IPS DF 6.9 (cell line): ENCODE data around the gene IFNW1.
"Not testable (repeated sequence)": the region's sequence is repeated elsewhere in the genome, so short reads cannot be mapped to it uniquely, and the experiment has no call there.

ENCODE experiments used
- DNase-seq: peaks from one replicate; pipeline ENCODE4 v3.0.0-alpha.2; 2013; ENCODE audit warnings: low read depth, low spot score
- H3K27ac ChIP-seq: one replicate; pipeline ENCODE4 v1.5.1; 2013; ENCODE audit warnings: low read length, control low read depth
- H3K27me3 ChIP-seq: 2 replicates; pipeline ENCODE4 v1.6.1; 2013; ENCODE audit warnings: mild to moderate bottlenecking, low read length; ENCODE audit not compliant: control insufficient read depth, insufficient read depth
- H3K36me3 ChIP-seq: 2 replicates; pipeline ENCODE4 v1.6.1; 2013; ENCODE audit warnings: low read length; ENCODE audit not compliant: control insufficient read depth, insufficient read depth
- H3K4me1 ChIP-seq: 2 replicates; pipeline ENCODE4 v1.6.1; 2013; ENCODE audit warnings: low read length; ENCODE audit not compliant: control insufficient read depth, insufficient read depth
- H3K4me3 ChIP-seq: 2 replicates; pipeline ENCODE4 v1.5.1; 2013; ENCODE audit warnings: mild to moderate bottlenecking, low read length
- H3K9me3 ChIP-seq: 2 replicates; pipeline ENCODE4 v1.6.1; 2013; ENCODE audit warnings: low read length, inconsistent platforms; ENCODE audit not compliant: control insufficient read depth, insufficient read depth
- WGBS: extraction: QIAGEN DNeasy Blood & Tissue Kit; methylation state at CpG from one replicate; pipeline ENCODE4 v1.1.7; 2013; ENCODE audit warnings: mixed read lengths, missing lambda C conversion rate; ENCODE audit not compliant: insufficient read length, insufficient coverage; 5-methylcytosine and 5-hydroxymethylcytosine counted together

IFNW1 gene

DNA sequence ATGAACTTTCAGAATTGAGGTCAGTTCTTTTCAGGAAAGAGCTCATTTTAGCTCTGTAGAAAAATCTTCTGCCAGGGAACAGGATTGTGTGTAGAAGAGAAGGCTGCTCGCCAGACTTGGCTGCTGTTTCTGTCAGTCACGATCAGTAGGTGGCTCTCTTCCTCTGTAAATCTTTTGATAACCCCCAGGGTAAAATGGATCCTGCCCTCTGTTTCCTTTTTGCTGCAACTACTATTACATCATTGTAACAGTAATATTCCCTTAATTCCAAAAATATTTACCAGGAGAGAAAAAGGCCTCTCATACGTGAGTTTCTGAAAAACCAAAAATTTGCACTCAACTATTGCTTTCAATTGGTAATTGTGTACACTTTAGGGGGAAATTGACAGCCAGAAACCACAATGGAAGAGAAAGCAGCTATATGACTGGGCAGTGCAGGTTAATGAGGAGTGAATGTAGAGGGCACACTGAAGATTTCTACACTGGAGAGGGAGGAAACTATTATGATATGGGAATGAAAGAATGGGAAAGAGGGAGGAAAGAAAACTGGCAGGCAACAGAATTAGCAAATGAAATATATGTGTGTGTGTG lies 12.5 kb upstream of the IFNW1 start:
- Histone ChIP-seq H3K36me3 (no peaks in the 10 kb centered on the region), H3K4me1 (no peaks in the 10 kb centered on the region), H3K9me3 (no peaks in the 10 kb centered on the region), H3K27ac (no peak overlapping the region), H3K27me3 (no peaks in the 10 kb centered on the region), H3K4me3 (no peak overlapping the region)
- DNase-seq, result peak; percentile 27
- no CpG with 5 or more reads among the region's 3 CpGs for WGBS

DNA sequence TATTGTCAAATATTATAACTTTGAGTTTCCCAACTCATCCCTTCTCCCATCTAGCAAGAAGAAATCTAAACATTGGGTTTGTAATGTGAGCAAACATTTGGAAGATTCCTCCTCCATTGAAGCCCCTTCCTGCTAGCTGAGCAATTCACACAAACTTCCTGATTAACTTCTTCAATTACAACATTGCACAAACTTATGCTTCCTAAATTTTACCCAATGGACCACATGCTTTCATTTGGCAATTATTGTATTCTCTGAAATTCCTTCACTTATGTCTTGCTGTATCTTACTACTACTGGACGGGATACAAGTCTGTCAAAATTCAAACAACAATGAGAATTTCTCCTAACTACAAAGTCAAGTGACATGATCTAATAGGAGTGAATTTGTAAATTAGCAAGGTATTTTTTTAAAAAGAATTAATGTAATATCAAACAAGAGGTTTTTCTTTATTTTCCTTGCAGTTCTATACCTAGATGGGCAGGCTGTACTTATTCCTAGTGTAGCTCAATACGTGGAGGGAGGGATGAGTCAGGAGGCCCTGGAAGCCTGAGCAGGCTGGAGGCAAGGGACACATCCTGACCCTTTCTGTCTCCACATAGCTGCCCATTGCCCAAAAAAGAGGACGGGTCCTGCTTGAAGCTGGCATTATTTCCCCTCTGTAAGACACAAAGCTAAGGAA lies 11.8 kb upstream of the IFNW1 start:
- Histone ChIP-seq H3K27ac (no peak overlapping the region), H3K9me3 (no peaks in the 10 kb centered on the region), H3K27me3 (no peaks in the 10 kb centered on the region), H3K4me1 (no peaks in the 10 kb centered on the region), H3K36me3 (no peaks in the 10 kb centered on the region), H3K4me3 (no peak overlapping the region)
- DNase-seq, result no peak
- WGBS, result no CpG with 5 or more reads among the region's 3 CpGs

- no peaks in the 10 kb centered on the region for H3K36me3 ChIP-seq
- DNase-seq, result no peak
- no peak overlapping the region for H3K4me3 ChIP-seq
- no CpG with 5 or more reads among the region's 1 CpG for whole genome bisulfite sequencing
- no peaks in the 10 kb centered on the region for H3K27me3 ChIP-seq
- H3K9me3 ChIP-seq, result no peaks in the 10 kb centered on the region
- H3K4me1 ChIP-seq, result no peaks in the 10 kb centered on the region
- H3K27ac ChIP-seq, result no peak overlapping the region
Observed at GRCh38 chr9:21144603-21145002, 3.0 kb upstream of the IFNW1 start.

- no peaks in the 10 kb centered on the region for H3K27me3 ChIP-seq
- no peak overlapping the region for H3K4me3 ChIP-seq
- H3K36me3 ChIP-seq, result no peaks in the 10 kb centered on the region
- no peak for DNase-seq
- no peak overlapping the region for H3K27ac ChIP-seq
- no peaks in the 10 kb centered on the region for H3K4me1 ChIP-seq
- WGBS, result 100% methylated on average over 1 of the region's 1 CpG
- H3K9me3 ChIP-seq, result no peaks in the 10 kb centered on the region
Observed at GRCh38 chr9:21137020-21137419, 4.6 kb downstream of the IFNW1 start.

GRCh38 chr9:21135736-21136135 lies 5.9 kb downstream of the IFNW1 start:
- Histone ChIP-seq H3K27me3 (no peaks in the 10 kb centered on the region), H3K4me1 (no peaks in the 10 kb centered on the region), H3K4me3 (no peak overlapping the region), H3K9me3 (no peaks in the 10 kb centered on the region), H3K36me3 (no peaks in the 10 kb centered on the region), H3K27ac (no peak overlapping the region)
- DNase-seq, result no peak
- no CpG with 5 or more reads among the region's 3 CpGs for WGBS

GRCh38 chr9:21128186-21128585 lies 13.4 kb downstream of the IFNW1 start:
- H3K4me1 ChIP-seq, H3K4me3 ChIP-seq, H3K9me3 ChIP-seq, H3K27me3 ChIP-seq, DNase-seq, H3K36me3 ChIP-seq, H3K27ac ChIP-seq: not testable (repeated sequence)

DNA sequence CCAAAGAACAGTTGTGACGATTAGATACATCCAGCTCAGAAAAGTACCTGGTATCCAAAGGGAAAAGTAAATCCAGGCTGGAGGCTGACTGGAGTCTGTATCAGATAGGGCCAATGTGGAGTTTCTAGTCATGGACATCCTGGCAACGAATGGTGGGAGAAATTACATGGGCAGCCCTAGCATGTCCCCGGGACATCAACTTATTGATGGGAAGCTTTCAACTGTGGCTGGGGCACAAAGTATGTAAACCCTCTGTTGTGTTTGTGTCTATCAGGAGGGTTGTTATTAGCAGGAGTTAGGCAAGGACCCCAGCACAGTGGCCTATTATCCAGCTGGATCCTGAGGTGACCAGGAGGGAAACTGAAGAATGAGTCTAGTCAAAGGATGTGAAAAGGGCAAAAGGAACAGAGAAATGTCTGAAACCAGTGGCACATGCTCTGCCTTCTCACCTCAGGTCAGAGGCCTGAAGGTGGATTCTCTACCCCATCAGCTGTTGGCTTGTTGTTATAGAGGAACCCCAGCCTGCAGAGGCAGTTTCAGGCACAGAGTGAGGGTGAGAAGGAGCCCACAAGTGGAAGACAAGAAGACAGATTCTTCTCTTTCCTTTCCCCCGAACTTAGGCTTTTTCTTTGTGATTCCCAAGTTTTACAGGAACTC lies 19.9 kb downstream of the IFNW1 start:
- no peak for DNase-seq
- Histone ChIP-seq H3K36me3 (no peaks in the 10 kb centered on the region), H3K27ac (no peak overlapping the region), H3K4me1 (no peaks in the 10 kb centered on the region), H3K27me3 (no peaks in the 10 kb centered on the region; the same call in 1 of the 2 replicates), H3K9me3 (no peaks in the 10 kb centered on the region), H3K4me3 (no peak overlapping the region)
- no CpG with 5 or more reads among the region's 4 CpGs for WGBS

DNA sequence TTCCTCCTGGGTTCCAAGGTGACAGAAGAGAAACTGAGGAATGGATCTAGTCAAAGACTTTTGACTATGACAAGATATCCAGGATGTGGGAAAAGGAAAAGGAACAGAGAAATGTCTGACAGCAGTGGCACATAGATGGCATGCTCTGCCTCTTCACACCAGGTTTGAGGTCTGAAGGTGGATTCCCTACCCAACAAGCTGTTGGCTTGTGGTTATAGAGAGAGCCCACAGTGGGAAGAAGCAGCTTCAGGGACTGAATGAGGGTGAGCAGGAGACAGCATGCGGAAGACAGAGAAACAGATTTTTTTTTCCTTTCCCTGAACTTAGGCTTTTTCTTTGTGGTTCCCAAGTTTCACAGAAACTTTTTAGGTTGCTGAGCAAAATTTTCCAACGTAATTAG lies 20.6 kb downstream of the IFNW1 start:
- no CpG with 5 or more reads among the region's 2 CpGs for WGBS
- H3K4me1 ChIP-seq, result no peaks in the 10 kb centered on the region
- H3K27me3 ChIP-seq, result no peaks in the 10 kb centered on the region; the same call in 1 of the 2 replicates

GRCh38 chr9:21119093-21119770 lies 22.4 kb downstream of the IFNW1 start:
- H3K4me1 ChIP-seq, result no peaks in the 10 kb centered on the region
- no CpG with 5 or more reads among the region's 7 CpGs for WGBS
- no peak for DNase-seq
- H3K9me3 ChIP-seq, result no peaks in the 10 kb centered on the region
- no peak overlapping the region for H3K4me3 ChIP-seq
- H3K36me3 ChIP-seq, result no peaks in the 10 kb centered on the region
- no peak overlapping the region for H3K27ac ChIP-seq
- H3K27me3 ChIP-seq, result no peaks in the 10 kb centered on the region; the same call in 1 of the 2 replicates

More for the DNA sequence above, 20.6 kb downstream of the IFNW1 start:
- Histone ChIP-seq H3K36me3 (no peaks in the 10 kb centered on the region), H3K4me3 (no peak overlapping the region), H3K9me3 (no peaks in the 10 kb centered on the region), H3K27ac (no peak overlapping the region)
- DNase-seq, result no peak

DNA sequence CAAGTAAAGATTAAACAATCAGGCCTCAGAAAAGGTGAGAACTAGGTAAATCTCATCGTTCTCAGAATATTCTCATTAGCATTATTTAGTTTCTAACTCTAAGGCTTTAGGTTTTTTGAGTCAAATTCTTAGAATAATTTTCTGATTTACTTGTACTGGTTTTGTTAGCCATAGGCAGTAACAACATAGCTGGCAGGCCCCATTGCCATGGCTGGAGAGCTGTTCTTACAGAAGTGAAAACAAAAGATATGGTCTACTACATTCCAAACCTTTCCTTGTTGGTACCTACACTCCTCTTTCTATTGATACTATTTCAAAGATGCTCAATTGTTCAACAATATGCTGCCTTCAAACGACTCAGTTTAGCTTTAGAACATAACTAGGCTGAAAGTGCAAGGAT lies 27.3 kb downstream of the IFNW1 start:
- no CpG with 5 or more reads among the region's 2 CpGs for WGBS
- Histone ChIP-seq H3K4me1 (no peaks in the 10 kb centered on the region), H3K27ac (no peak overlapping the region), H3K9me3 (no peaks in the 10 kb centered on the region), H3K27me3 (no peaks in the 10 kb centered on the region), H3K36me3 (no peaks in the 10 kb centered on the region), H3K4me3 (no peak overlapping the region)
- no peak for DNase-seq
